ENCODE measurements around the gene ETS2.

Gene ETS2

DNA sequence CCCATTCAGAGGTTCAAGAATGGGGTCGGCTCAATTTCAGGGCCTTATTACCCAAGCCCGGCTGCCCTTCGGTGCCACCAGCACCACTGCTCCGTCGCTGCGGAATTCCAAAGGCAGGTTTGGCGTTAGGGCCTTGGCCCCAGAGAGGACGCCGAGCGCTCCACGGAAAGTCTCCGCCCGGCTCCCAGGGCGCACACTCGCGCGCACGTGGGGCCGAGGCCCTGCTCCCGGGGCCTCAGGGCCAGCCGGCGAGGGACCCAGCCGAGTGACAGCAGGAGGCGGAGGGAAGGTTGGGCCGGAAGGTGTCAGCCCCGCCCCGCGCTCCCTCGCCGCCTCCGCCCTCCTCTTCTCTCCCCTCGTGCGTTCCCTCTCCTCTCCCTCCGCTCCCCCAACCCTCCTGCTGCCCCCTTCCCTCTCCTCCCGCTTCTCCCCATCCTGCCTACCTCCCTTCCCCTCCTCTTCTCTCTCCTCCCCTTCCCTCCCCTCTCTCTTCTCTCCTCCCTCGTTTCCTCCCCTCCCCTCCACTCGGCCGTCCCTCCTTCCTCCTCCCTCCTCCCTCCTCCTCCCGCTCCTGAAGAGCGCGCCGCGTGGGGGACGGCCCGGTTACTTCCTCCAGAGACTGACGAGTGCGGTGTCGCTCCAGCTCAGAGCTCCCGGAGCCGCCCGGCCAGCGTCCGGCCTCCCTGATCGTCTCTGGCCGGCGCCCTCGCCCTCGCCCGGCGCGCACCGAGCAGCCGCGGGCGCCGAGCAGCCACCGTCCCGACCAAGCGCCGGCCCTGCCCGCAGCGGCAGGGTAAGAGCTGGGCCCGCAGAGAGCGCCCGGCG lies at the start of gene ETS2:
Gene ETS2 (plus strand): TSS at position 602 of the 825 bp plus-strand sequence. CDS start 4,106 bp downstream, outside the sequence.
- DNase-seq, result peak; percentile 77 to 92

DNA sequence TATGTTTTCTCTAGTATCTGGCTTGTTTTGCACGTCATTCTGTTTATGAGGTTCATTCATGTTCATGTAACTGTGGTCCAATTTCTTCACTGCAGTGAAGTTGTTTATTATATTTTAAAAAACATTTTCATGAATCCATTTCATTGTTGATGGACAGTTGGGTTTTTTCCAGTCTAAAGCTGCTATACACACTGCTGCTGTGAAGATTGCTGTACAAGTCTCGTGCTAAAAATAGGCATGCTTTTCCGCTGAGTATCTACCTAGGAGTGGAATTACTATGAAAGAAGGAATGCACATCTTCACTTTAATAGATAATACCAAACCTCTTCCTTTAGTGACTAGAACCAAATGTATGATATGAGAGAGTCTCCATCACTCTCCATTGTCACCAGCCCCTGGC lies 49.0 kb upstream of the ETS2 start:
- no peak for DNase-seq

DNA sequence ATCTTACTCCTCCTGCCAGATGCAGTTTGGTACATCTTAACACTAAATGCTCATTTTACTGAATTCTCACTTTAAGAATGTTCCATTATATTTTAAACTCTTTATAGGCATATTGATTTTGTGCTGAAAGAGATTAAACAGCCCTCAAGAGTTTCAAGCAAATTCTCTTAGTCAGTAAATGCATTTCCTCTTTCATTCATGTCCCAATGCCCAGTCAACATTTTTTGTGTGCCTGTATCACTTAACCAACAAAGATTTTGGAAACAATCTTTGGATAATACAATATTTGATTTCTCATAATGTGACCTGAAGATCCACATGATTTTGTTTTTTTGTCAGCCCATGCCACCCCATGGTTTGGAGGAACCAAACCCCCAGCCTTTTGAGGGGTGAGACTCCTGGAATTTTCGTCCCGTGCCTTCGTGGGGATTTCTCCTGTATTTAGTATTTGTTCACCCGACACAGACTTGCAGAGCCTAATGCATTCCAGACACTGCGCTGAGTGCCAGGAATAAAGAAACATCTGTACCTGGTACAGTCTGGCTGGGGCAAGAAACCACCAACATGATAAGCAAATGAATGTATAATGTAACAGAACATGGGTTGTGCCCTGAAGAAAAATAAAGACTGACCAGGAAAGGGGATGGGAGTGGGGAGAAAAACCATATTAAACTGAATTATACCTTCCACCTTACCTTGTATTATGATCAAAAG lies 47.1 kb upstream of the ETS2 start:
- DNase-seq, result peak in 1 of 2 experiments; percentile 30

DNA sequence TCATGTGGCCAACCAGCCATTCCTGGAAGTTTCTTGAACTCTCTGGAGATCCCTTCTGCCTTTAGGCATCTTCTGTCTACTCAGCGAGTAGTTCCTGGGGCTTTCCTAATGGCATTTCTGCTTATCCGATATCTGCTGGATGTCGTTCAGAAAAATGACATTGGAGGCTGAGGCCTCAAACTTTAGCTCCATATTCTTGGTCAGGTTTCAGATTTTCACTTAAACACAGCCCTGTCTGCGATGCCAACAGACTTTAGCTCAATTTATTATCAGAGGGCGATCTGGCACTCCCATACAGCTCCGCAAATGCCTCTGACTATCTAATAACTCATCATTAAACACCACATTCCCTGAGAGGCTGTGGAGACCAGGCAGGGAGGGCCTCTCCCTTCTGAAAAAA lies 46.3 kb upstream of the ETS2 start:
- DNase-seq, result no peak

DNA sequence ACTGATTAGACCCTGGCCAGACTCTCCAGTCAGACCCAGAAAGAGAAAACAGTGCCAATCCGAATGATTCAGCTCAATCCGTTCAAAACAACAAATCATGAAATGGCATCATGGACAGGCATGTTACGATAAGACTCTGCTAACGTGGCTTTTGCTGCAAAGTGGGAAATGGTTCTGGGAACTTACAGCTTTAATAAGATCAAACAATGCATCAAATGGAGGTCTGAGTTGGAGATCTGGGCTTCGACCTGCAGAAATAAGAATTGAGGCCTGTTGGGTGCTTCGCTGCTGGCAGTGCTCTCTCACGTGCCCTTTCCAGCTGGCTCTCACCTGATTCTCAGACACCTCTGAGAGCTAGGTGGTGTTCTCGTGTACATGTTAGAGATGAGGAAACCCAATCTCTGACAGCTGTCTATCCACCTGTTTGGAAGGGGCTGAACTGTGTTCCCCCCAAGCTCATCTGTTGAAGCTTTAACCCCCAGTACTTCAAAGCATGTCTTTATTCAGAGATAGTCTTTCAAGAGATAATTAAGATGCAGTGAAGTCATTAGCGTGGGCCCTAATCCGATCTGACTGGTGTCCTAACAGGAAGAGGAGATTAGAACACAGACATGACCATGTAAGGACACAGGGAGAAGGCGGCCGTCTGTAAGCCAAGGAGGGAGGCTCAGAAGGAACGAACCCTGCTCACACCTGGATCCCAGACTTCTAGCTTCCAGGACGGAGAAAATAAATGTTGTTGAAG lies 45.5 kb upstream of the ETS2 start:
- no peak for DNase-seq

DNA sequence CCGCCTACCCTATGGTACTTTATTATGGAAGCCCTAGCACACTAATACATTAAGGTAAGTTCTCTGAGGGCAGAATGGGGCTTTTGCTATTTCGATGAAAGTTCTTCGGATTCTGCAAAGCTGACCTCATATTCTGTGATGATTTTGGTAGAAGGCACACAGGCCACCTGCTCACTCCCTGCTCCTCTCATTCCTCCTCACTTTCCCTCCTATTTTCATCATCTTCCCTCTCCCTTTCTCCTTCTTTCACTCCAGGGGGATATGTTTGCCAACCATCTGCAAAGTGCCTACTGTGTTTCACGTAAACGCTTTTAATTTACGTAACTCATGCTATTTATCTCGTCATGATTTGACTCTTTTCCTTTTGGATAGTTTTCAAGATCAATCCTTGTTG lies 45.0 kb upstream of the ETS2 start:
- no peak for DNase-seq

DNA sequence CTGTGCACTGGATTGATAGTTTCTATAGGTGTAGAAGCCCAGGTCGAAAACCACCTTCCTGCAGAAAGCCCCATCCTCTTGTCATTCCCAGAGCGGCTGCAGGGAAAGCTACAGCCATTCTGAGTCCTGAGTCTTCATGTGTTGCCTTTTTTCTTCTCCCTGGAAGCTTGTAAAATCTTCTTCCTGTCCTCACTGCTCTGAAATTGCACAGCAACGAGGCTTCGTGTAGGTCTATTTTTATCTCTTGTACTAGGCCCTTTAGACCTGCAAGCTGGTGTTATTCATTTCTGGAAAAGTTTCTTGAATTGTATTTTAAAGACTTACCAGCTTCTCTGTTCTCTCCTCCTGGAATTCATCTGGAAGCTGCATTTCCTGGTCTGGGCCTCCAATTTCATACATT lies 44.2 kb upstream of the ETS2 start:
- no peak for DNase-seq

DNA sequence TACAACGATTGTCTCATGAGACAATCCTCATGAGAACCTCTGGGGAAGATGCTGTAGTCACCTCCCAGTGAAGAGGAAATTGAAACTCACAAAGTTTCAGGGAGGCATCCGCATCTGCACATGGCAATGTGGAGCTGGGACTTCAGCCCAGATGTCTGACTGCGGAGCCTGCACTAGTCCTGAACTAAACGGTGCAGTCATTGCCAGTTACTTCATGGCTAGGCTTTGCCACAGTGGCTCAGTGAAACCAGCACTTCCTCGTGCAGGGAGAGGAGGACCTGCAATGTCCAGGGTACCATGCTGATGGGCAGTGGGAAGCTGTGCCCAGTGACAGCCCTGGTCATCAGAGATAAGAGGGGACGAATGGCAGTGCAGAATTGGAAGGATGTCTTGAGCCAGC lies 40.7 kb upstream of the ETS2 start:
- DNase-seq, result no peak

DNA sequence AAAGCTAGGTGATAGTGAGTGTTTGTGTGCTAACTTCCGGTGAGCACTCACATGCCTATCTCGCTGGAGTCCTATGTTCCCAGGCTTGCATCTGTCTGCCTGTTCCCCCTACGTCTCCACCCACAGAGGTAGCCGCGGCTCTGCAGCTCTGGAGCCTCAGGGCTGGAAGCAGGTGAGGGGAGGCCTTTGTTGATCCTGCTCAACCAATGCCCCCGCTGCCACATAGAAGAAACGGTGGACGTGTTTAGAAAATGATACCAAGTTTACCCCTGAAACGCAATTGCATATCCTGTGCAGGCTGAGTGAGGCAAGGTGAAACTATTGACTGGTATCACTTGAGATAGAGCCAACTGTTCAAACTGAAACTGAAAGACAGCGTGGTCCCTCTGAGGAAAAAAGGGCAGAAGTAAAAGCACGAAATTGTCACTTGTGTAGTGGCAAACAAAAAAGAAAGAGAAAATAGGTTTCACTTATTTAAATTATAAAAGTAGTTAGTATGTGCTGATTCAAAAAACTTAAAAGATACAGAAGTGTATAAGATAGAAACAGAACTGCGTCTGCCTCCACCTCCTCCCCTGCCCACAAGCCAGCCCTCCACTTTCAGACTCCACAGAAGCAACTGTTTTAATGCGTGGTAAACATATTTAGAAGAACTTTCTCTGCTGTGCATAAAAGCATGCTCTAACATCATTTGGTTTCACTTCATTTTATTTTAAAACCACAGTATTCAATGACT lies 38.6 kb upstream of the ETS2 start:
- no peak for DNase-seq

DNA sequence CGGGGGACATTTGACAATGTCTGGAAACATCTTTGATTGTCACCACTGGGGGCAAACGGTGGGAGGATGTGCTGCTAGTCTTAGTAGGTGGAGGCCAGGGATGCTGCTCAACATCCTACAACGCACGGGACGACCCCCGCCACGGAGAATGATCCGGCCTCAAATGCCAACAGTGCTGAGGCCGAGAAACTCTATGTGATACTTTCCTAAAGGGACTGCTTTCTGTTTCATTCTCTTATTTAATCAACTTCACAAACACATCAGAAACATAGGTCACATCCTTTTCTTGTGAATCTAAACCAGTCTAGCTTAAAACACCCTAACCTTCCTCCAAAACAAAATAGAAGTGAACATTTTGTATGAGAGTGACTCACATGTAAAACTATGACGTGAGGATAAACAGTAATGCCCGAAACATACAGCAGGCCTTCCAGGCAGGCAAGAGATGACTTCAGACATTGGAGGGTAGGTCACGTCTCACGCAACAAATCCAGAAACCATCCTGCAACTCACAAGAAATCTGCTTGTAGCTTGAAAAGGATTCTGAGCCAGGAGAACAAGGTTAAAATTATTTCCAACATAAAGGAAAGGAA lies 37.2 kb upstream of the ETS2 start:
- DNase-seq, result no peak

DNA sequence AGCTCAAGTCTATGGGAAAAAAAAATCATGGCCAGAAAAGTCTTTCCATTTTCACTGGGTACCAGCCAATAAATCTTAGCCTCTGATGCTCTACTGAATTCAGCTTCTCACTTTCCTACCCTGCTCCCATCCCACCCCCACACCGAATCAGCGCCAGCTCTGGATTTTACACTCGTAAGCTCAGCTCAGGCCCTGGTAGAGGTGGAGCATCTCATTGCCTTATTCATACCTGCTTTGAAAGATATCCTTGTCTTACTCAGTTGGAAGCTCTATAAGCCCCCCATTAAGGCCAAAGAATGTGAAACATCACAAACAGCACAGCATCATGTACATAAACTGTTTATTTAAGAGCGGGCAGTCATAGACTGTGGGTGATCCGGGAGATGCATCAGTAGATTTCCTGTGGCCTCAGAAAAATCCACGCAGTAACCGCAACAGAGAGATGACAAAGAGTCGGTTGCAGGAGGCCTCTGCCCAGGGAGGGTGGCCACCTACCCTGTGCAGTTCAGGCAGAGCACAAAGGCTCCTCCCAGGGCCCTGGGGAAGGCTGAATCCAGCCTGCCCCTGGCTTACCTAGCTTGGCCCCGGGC lies 36.4 kb upstream of the ETS2 start:
- no peak for DNase-seq

DNA sequence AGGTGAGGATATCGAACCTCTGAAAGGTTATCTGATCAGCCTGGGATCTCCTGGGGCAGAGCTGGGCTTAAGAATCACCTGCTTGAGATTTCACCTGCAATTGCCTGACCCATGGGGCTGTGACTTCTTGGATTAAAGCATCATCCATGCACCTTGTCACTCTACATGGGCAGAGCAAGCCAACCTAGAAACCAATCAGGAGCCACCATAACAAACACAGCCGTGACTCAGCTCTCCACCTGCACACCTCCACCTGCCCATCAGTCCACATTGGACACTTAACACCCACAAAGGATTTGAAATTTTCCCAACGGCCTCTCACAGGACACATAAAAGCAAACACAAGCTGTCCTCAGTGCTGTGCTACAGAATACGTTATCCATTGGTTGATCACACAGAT lies 35.1 kb upstream of the ETS2 start:
- DNase-seq, result no peak

DNA sequence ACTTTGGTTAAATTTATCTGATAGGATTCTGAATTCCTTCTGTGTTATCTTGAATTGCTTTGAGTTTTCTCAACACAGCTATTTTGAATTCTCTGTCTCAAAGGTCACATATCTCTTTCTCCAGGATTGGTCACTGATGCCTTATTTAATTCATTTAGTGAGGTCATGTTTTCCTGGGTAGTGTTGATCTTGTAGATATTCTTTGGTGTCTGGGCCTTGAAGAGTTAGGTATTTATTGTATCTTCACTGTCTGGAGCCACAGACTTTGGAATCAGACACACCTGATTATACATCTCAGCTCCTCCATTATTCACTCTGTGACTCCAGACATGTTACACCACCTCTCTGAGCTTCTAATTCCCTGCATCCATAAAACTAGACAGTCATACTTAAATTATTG lies 34.2 kb upstream of the ETS2 start:
- no peak for DNase-seq

DNA sequence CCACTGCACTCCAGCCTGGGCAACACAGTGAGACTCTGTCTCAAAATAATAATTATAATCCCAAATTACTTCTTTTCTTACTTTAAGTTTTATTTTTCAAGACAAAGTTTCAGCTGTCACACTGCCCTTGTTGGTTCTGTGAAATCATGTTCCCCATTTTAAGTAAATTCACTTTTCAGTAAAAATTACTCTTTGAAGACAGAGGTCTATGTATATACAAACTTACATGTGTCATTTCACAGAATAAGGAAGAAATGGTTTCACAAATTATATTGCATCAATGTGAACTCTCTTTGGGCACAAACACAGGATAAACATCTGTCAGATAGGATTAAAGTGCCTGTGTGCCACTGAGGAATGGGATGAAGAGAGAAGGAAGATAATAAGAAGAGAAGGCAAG lies 33.1 kb upstream of the ETS2 start:
- DNase-seq, result no peak

DNA sequence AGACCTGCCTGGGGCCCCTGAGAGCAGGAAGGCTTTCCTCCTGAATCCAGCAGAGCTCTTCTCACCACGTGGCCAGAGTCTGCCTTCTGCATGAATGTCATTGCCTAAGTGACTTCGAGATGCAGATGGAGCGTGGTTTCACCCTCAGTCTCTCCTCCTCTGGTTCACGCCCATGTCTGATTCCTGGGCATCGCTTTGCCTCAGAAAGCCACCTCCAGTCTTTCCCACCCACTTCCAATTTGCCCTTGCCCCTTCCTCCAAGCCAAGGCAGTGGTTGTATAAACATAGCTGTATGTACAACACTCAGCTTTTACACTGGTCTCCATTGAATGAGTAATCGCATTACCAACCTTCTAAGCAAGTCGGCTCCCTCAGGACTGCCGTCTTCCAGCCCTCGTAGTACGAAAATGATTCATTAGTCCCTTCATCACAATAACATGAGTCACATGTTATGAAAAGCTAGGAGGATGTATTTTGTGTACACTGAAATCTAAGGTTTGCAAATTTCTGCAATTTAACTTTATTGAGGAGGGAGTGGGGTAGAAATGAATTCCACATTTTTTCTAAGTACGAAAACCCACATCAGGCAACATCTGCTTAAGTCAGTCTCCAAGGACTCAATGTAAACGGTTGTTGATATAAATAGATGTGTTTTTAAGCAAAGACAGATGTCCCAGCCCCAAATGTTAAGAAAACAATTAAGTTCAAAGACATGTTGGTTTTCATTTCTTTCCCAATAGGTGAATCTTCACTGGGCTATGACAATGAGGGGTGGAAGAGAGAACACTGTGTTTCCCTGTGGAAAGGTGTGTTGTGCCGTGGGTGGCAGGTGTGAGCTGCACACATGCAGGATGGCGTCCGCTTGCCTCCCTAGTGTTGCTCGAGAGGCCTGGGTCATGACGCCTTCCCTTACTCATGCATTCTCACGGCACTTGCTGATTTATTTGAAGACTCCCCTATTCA lies 32.3 kb upstream of the ETS2 start:
- no peak for DNase-seq

DNA sequence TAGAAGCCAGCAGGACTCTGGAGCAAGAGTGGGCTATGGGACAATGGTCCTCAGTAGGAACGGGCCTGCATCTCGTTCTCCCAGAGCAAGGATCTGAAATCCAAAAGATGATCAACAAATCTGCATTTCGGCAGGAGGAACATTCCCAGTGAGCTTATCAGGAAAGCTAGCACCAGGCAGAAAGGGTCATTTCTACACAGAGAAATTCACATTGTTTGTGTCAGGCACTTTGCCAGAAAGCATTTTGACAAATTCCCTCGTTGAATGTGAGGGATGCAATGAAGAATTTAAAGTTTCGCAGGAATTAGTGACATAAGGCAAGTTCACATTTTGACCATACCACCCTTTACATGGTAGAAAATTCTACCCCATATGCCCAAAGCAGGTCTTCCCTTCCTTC lies 31.6 kb upstream of the ETS2 start:
- DNase-seq, result no peak

DNA sequence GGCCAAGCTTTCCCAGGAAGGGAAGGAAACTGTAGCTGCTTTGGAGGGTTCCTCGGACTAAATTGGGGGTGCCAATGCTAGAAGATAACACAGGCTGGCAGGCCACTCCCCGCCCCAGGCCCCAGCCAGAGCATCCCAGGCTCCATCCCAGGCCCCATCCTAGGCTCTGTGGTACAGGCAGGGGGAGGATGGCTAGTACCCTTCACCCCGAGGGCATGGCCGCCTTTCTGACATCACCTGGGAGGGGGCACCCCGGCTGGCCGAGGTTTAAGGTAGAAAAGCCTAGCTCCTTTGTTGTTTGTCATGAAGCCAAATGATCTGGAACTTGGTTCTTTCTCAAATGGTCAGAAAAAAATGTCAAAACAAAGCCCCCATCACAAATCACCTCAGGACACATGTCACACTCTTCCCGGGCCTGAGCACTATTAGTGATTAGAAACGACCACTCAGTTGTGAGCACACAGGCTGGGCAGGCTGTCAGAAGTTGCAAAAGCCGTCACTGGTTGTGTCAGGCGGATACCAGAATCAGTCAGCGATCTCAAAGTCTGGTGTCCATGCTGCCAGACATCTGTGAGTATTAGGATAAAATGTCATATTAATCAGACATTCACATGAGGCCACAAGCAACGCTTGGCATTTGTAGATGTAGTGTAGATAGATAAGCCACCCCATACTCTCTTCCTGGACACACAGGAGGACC lies 31.0 kb upstream of the ETS2 start:
- DNase-seq, result no peak

DNA sequence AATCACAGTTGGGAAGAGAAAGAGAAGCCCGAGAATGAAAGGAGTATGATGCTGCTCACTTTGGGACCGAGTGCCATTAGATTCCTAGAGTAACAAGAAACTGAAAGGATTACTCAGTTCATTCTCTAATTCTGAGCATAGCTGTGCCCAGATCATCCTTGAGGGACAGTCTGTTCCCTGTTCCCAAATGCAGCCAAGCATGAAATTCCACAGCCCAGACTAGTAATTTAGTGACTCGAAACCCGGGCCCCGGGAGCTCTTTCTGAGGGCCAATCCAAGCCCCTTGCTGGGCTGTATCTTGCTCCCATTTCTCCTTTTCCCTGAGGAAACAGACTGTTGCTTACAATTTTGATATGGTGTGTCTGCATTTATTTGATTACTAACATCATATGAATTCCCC lies 30.0 kb upstream of the ETS2 start:
- DNase-seq, result no peak

DNA sequence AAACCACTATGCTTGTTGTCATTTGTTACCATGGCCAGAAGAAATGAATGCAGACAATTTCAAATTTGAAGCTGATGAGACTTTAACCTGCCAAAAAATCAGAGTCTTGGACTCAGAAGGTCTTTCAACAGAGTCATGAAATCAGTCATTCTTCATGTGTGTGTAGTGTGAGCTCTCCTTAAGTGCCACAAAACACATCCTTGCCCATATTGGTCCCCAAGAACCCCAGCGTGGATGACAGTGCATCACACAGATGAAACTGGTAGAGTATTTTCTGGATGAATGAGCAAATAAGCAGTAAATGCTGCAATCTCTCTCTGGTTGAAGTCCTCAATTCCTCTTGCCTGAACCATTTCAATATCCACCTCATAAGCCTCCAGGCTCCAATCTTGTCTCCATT lies 28.7 kb upstream of the ETS2 start:
- DNase-seq, result no peak

DNA sequence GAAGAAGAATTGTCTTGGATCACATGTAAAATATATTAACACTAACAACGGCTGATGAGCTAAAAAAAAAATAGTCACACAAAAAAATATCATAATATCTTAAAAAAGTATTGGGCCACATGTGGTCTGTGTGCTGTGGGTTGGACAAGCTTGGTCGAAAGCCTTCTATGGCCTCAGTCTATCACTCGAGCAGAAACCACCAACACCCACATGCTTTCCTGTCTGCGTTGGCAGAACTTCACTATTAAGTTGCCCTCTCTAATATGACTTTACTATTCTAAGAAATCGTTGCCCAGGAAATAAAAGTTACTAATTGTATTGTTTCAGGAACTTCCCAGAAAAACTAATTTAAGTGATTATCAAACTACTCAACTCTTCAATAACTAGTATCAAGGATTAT lies 28.2 kb upstream of the ETS2 start:
- no peak for DNase-seq

All from NCI-H526 (cell line).